ENCODE measurements around the gene ODF4. TPM values are rescaled to one million over a fixed set of nuclear protein-coding genes. Genes with fewer than 3 reads are reported as not detected.

ODF4 gene
- polyA plus RNA-seq, 1 experiment = not detected

GRCh38 chr17:8320262-8320661 is 19.4 kb upstream of the ODF4 start:
- no peak for DNase-seq (ENCODE audit: low read depth)
- Histone ChIP-seq H3K4me3 (ENCODE audit: low read depth, low read length) (no peak overlapping the region), H3K27me3 (ENCODE audit: control insufficient read depth, insufficient read depth, low read length) (peaks cover 25% of the 10 kb centered on the region), H3K36me3 (ENCODE audit: control insufficient read depth, insufficient read depth, low read length) (no peaks in the 10 kb centered on the region)
- no peak for TF ChIP-seq CTCF (IDR thresholded peaks at IDR 0.05; ENCODE audit: insufficient read depth, low read depth, low read length)
- ChIA-PET CTCF (interaction anchor here (0.8 kb wide), 1 partner anchor 236 kb away, joined by 3 read pairs; no protein-coding TSS in a partner anchor), POLR2A (no interaction called here)

GRCh38 chr17:8320990-8321389 is 18.6 kb upstream of the ODF4 start:
- Histone ChIP-seq H3K36me3 (ENCODE audit: control insufficient read depth, insufficient read depth, low read length) (no peaks in the 10 kb centered on the region), H3K4me3 (ENCODE audit: low read depth, low read length) (no peak overlapping the region), H3K27me3 (ENCODE audit: control insufficient read depth, insufficient read depth, low read length) (peaks cover 18% of the 10 kb centered on the region)
- ChIA-PET POLR2A (no interaction called here), CTCF (no interaction called here)
- no peak for TF ChIP-seq CTCF (IDR thresholded peaks at IDR 0.05; ENCODE audit: insufficient read depth, low read depth, low read length)
- DNase-seq (ENCODE audit: low read depth) = no peak

- Histone ChIP-seq H3K36me3 (ENCODE audit: control insufficient read depth, insufficient read depth, low read length) (no peaks in the 10 kb centered on the region), H3K27me3 (ENCODE audit: control insufficient read depth, insufficient read depth, low read length) (peaks cover 15% of the 10 kb centered on the region), H3K4me3 (ENCODE audit: low read depth, low read length) (no peak overlapping the region)
- no peak for DNase-seq (ENCODE audit: low read depth)
- ChIA-PET POLR2A (no interaction called here), CTCF (interaction anchor here (0.6 kb wide), 1 partner anchor 164 kb away, joined by 3 read pairs; no protein-coding TSS in a partner anchor)
- no peak for TF ChIP-seq CTCF (IDR thresholded peaks at IDR 0.05; ENCODE audit: insufficient read depth, low read depth, low read length)
Measured at GRCh38 chr17:8322061-8322460, 17.6 kb upstream of the ODF4 start.

GRCh38 chr17:8324132-8324531 is 15.5 kb upstream of the ODF4 start:
- no peak for DNase-seq (ENCODE audit: low read depth)
- no peak overlapping the region for H3K4me3 ChIP-seq (ENCODE audit: low read depth, low read length)
- POLR2A ChIA-PET = no interaction called here
- no peaks in the 10 kb centered on the region for H3K36me3 ChIP-seq (ENCODE audit: control insufficient read depth, insufficient read depth, low read length)
- no peak for TF ChIP-seq CTCF (IDR thresholded peaks at IDR 0.05; ENCODE audit: insufficient read depth, low read depth, low read length)
- CTCF ChIA-PET = no interaction called here
- H3K27me3 ChIP-seq (ENCODE audit: control insufficient read depth, insufficient read depth, low read length) = peaks cover 7% of the 10 kb centered on the region

- no peaks in the 10 kb centered on the region for H3K36me3 ChIP-seq (ENCODE audit: control insufficient read depth, insufficient read depth, low read length)
- H3K27me3 ChIP-seq (ENCODE audit: control insufficient read depth, insufficient read depth, low read length) = peaks cover 5% of the 10 kb centered on the region
- CTCF ChIA-PET = no interaction called here
- no peak overlapping the region for H3K4me3 ChIP-seq (ENCODE audit: low read depth, low read length)
- POLR2A ChIA-PET = no interaction called here
- no peak for DNase-seq (ENCODE audit: low read depth)
- TF ChIP-seq CTCF (IDR thresholded peaks at IDR 0.05; ENCODE audit: insufficient read depth, low read depth, low read length) = no peak
Measured at GRCh38 chr17:8324923-8325322, 14.7 kb upstream of the ODF4 start.
